Hindlimb muscle (tissue), 1 donor: ENCODE measurements around the gene PSEN2. TPM values are rescaled to one million over a fixed set of nuclear protein-coding genes. Genes with fewer than 3 reads are reported as not detected.

Source experiments
- DNase-seq: peaks from one replicate; pipeline ENCODE4 v3.0.0-alpha.2; 2013
- polyA plus RNA-seq: library from polyadenylated mRNA; unstranded; fragments of 120-200 nt; gene quantifications from one replicate; pipeline ENCODE4 v1.2.1, GENCODE V29; 2013; ENCODE audit not compliant: insufficient read length

PSEN2 gene
- polyA plus RNA-seq, 1 donor = 152 TPM

GRCh38 chr1:226865590-226865989, 4.8 kb upstream of the PSEN2 start:
- no peak for DNase-seq

GRCh38 chr1:226867461-226868054, 2.9 kb upstream of the PSEN2 start:
- DNase-seq = no peak

GRCh38 chr1:226868726-226869125, 1.7 kb upstream of the PSEN2 start:
- no peak for DNase-seq

GRCh38 chr1:226870026-226870400, 403 bp upstream of the PSEN2 start:
- DNase-seq = no peak

- no peak for DNase-seq
These were observed 1.4 kb downstream of the PSEN2 start for GRCh38 chr1:226871636-226872327.

GRCh38 chr1:226872437-226872836, 2.0 kb downstream of the PSEN2 start:
- DNase-seq = peak; percentile 23

- DNase-seq = no peak
These were observed 3.6 kb downstream of the PSEN2 start for GRCh38 chr1:226873771-226874578.

GRCh38 chr1:226874579-226875425, 4.4 kb downstream of the PSEN2 start:
- no peak for DNase-seq

- DNase-seq = no peak
These were observed 5.4 kb downstream of the PSEN2 start for GRCh38 chr1:226875641-226876295.

- DNase-seq = no peak
These were observed 7.3 kb downstream of the PSEN2 start for GRCh38 chr1:226877669-226878068.

GRCh38 chr1:226880372-226881287, 10.2 kb downstream of the PSEN2 start:
- DNase-seq = no peak

- DNase-seq = no peak
These were observed 11.2 kb downstream of the PSEN2 start for GRCh38 chr1:226881515-226882185.

GRCh38 chr1:226882187-226882586, 11.8 kb downstream of the PSEN2 start:
- DNase-seq = no peak

GRCh38 chr1:226882631-226883409, 12.4 kb downstream of the PSEN2 start:
- no peak for DNase-seq

GRCh38 chr1:226883630-226884029, 13.2 kb downstream of the PSEN2 start:
- no peak for DNase-seq

- DNase-seq = no peak
These were observed 13.8 kb downstream of the PSEN2 start for GRCh38 chr1:226884116-226884625.

GRCh38 chr1:226884966-226885820, 14.8 kb downstream of the PSEN2 start:
- DNase-seq = no peak
